HEK293 (cell line): ENCODE results near the gene ZNF629.

Experiments
- CTCF ChIA-PET: fragments of 350-600 bp; formaldehyde crosslinking; extraction: SDS; loops from one replicate; lab custom pipeline; 2021; ENCODE audit warnings: antibody characterized with exemption; lab: Yijun Ruan, JAX
- POLR2A ChIA-PET: fragments of 300-600 bp; formaldehyde crosslinking; extraction: SDS; loops from one replicate; lab custom pipeline; 2020; ENCODE audit warnings: antibody characterized with exemption, inconsistent platforms; lab: Yijun Ruan, JAX
- H3K27ac ChIP-seq: fragments of 200-500 bp; sonication (Bioruptor generic); 2 replicates; pipeline ENCODE4 v1.5.1; 2014; ENCODE audit warnings: low read depth, low read length, control low read depth, inconsistent platforms; ENCODE audit errors: extremely low read depth
- H3K36me3 ChIP-seq, 2 experiments: fragments of 200-500 bp in 1 of 2; sonication (Bioruptor generic) in 1 of 2; 1 replicate in 1 of 2; 2 replicates in 1 of 2; pipeline ENCODE4 v1.5.1; 2014 to 2017; ENCODE audit warnings: inconsistent platforms in 2 of 2, low read length in 2 of 2; ENCODE audit not compliant: control insufficient read depth in 2 of 2, insufficient read depth in 1 of 2
- H3K4me1 ChIP-seq: fragments of 200-500 bp; sonication (Bioruptor generic); 2 replicates; pipeline ENCODE4 v1.5.1; 2014; ENCODE audit warnings: mild to moderate bottlenecking, low read length, inconsistent platforms; ENCODE audit not compliant: control insufficient read depth, insufficient read depth
- H3K4me3 ChIP-seq: 2 replicates; pipeline ENCODE4 v1.5.1; 2011; ENCODE audit warnings: low read depth, mild to moderate bottlenecking, control low read depth, low read length, moderate library complexity
- H3K9me3 ChIP-seq: fragments of 200-500 bp; sonication (Bioruptor generic); 2 replicates; pipeline ENCODE4 v1.5.1; 2014; ENCODE audit warnings: low read depth, low read length, inconsistent platforms; ENCODE audit not compliant: control insufficient read depth, insufficient read depth
- OSR2 ChIP-seq: fragments of 450-650 bp; formaldehyde crosslinking; IDR thresholded peaks from 2 replicates; pipeline ENCODE4 v1.5.1; 2016; ENCODE audit warnings: missing biosample characterization, missing genetic modification characterization
- RBAK ChIP-seq: fragments of 450-650 bp; formaldehyde crosslinking; IDR thresholded peaks from 2 replicates; pipeline ENCODE4 v1.5.1; 2016; ENCODE audit warnings: missing biosample characterization, missing genetic modification characterization
- REPIN1 ChIP-seq: fragments of 450-650 bp; formaldehyde crosslinking; IDR thresholded peaks from 2 replicates; pipeline ENCODE4 v1.5.1; 2017; ENCODE audit warnings: missing biosample characterization, missing genetic modification characterization, low read depth
- ZBTB48 ChIP-seq: fragments of 450-650 bp; formaldehyde crosslinking; IDR thresholded peaks from 2 replicates; pipeline ENCODE4 v1.5.1; 2016; ENCODE audit warnings: missing biosample characterization, missing genetic modification characterization
- ZIC2 ChIP-seq: fragments of 450-650 bp; formaldehyde crosslinking; IDR thresholded peaks from 2 replicates; pipeline ENCODE4 v1.5.1; 2016; ENCODE audit warnings: missing biosample characterization, missing genetic modification characterization
- ZNF114 ChIP-seq: fragments of 450-650 bp; formaldehyde crosslinking; IDR thresholded peaks from 2 replicates; pipeline ENCODE4 v1.5.0; 2017; ENCODE audit warnings: missing biosample characterization, missing genetic modification characterization
- ZNF140 ChIP-seq: fragments of 450-650 bp; formaldehyde crosslinking; IDR thresholded peaks from 2 replicates; pipeline ENCODE4 v1.5.1; 2016; ENCODE audit warnings: missing biosample characterization, missing genetic modification characterization
- ZNF18 ChIP-seq: fragments of 450-650 bp; formaldehyde crosslinking; IDR thresholded peaks from 2 replicates; pipeline ENCODE4 v1.5.1; 2016; ENCODE audit warnings: missing biosample characterization, missing genetic modification characterization
- ZNF184 ChIP-seq: fragments of 450-650 bp; IDR thresholded peaks from 2 replicates; pipeline ENCODE4 v1.5.1; 2018; ENCODE audit warnings: missing biosample characterization, mild to moderate bottlenecking, missing genetic modification characterization
- ZNF221 ChIP-seq: fragments of 450-650 bp; formaldehyde crosslinking; IDR thresholded peaks from 2 replicates; pipeline ENCODE4 v1.5.1; 2017; ENCODE audit warnings: missing biosample characterization, missing genetic modification characterization, borderline replicate concordance
- ZNF239 ChIP-seq: fragments of 450-650 bp; formaldehyde crosslinking; IDR thresholded peaks from 2 replicates; pipeline ENCODE4 v1.5.1; 2016; ENCODE audit warnings: missing biosample characterization, missing genetic modification characterization
- ZNF274 ChIP-seq, 2 experiments: fragments of 200-500 bp in 1 of 2; fragments of 450-650 bp in 1 of 2; sonication (Bioruptor generic) in 1 of 2; formaldehyde crosslinking in 1 of 2; IDR thresholded peaks; 2 replicates each; pipeline versions ENCODE4 v1.5.1 to v1.6.1; 2014 to 2016; ENCODE audit warnings: borderline replicate concordance in 1 of 2, inconsistent platforms in 1 of 2, low read length in 1 of 2, missing biosample characterization in 1 of 2, missing genetic modification characterization in 1 of 2
- ZNF311 ChIP-seq: fragments of 450-650 bp; formaldehyde crosslinking; IDR thresholded peaks from 2 replicates; pipeline ENCODE4 v1.5.1; 2017; ENCODE audit warnings: missing biosample characterization, missing genetic modification characterization, borderline replicate concordance
- ZNF391 ChIP-seq: fragments of 450-650 bp; formaldehyde crosslinking; IDR thresholded peaks from 2 replicates; pipeline ENCODE4 v1.5.1; 2016; ENCODE audit warnings: low read depth, missing biosample characterization, missing genetic modification characterization, borderline replicate concordance
- ZNF48 ChIP-seq: fragments of 450-650 bp; formaldehyde crosslinking; IDR thresholded peaks from 2 replicates; pipeline ENCODE4 v1.5.1; 2016; ENCODE audit warnings: missing biosample characterization, missing genetic modification characterization
- ZNF544 ChIP-seq: fragments of 450-650 bp; formaldehyde crosslinking; IDR thresholded peaks from 2 replicates; pipeline ENCODE4 v1.5.0; 2017; ENCODE audit warnings: missing biosample characterization, missing genetic modification characterization
- ZNF664 ChIP-seq: fragments of 450-650 bp; formaldehyde crosslinking; IDR thresholded peaks from 2 replicates; pipeline ENCODE4 v1.5.1; 2016; ENCODE audit warnings: missing biosample characterization, missing genetic modification characterization
- ZNF707 ChIP-seq: fragments of 450-650 bp; formaldehyde crosslinking; IDR thresholded peaks from 2 replicates; pipeline ENCODE4 v1.5.1; 2016; ENCODE audit warnings: missing biosample characterization, missing genetic modification characterization
- ZNF792 ChIP-seq: fragments of 450-650 bp; formaldehyde crosslinking; IDR thresholded peaks from 2 replicates; pipeline ENCODE4 v1.5.1; 2016; ENCODE audit warnings: missing biosample characterization, missing genetic modification characterization
- ZSCAN30 ChIP-seq: fragments of 450-650 bp; IDR thresholded peaks from 2 replicates; pipeline ENCODE4 v1.5.1; 2018; ENCODE audit warnings: missing biosample characterization, mild to moderate bottlenecking, missing genetic modification characterization, moderate library complexity
- TF ChIP-seq, protein P1 (sequence below): fragments of 450-650 bp; formaldehyde crosslinking; IDR thresholded peaks from 2 replicates; pipeline ENCODE4 v1.5.1; 2016; ENCODE audit warnings: missing biosample characterization, missing genetic modification characterization
- TF ChIP-seq, protein P2 (sequence below): fragments of 450-650 bp; formaldehyde crosslinking; IDR thresholded peaks from 2 replicates; pipeline ENCODE4 v1.5.1; 2016; ENCODE audit warnings: missing biosample characterization, missing genetic modification characterization
- TF ChIP-seq, protein P3 (sequence below): fragments of 450-650 bp; formaldehyde crosslinking; IDR thresholded peaks from 2 replicates; pipeline ENCODE4 v1.5.1; 2016; ENCODE audit warnings: missing biosample characterization, missing genetic modification characterization, borderline replicate concordance
- TF ChIP-seq, protein P4 (sequence below): fragments of 450-650 bp; formaldehyde crosslinking; IDR thresholded peaks from 2 replicates; pipeline ENCODE4 v1.5.1; 2016; ENCODE audit warnings: missing biosample characterization, missing genetic modification characterization

Gene ZNF629

GRCh38 chr16:30834130-30834740 is 47.2 kb upstream of the ZNF629 start:
- H3K4me3 ChIP-seq, result no peak overlapping the region

DNA sequence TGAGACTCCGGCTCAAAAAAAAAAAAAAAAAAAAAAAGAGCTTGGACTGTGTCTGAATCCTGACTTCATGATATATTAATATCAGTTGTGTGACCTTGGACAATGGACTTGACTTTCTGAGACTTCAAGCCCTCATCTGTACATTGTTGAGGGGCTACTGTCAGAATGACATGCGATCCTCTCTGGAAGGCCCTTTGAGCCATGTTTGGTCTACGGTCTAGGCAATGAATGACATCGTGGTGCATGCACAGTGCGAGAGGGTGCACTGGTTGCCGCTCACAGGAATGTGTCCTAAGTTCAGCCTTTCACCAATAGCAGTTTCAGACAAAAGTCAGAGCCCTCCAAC is 43.0 kb upstream of the ZNF629 start:
- ChIA-PET POLR2A (no interaction called here), CTCF (interaction anchor here (1.0 to 7.6 kb wide), 3 partner anchors 15 to 16 kb away, joined by 4 to 48 read pairs (median 6); no protein-coding TSS in a partner anchor)
- no peaks in the 10 kb centered on the region for H3K9me3 ChIP-seq
- H3K27ac ChIP-seq, result no peak overlapping the region
- H3K36me3 ChIP-seq, result no peaks in the 10 kb centered on the region
- TF ChIP-seq REPIN1 (tag by site-specific recombination) (no peak), ZNF114 (tag by site-specific recombination) (no peak), ZNF221 (tag by site-specific recombination) (no peak), ZNF274 (IDR thresholded peaks at IDR 0.05; ENCODE audit: low read length) (no peak), ZNF274 (tag by site-specific recombination; IDR thresholded peaks at IDR 0.05; ENCODE audit: borderline replicate concordance) (no peak), RBAK (tag by site-specific recombination) (no peak), ZSCAN30 (tag by site-specific recombination) (no peak), ZNF664 (tag by site-specific recombination) (no peak), ZNF48 (tag by site-specific recombination) (no peak), ZNF391 (tag by site-specific recombination) (no peak), ZIC2 (tag by site-specific recombination) (no peak)
- TF ChIP-seq, protein P1, sequence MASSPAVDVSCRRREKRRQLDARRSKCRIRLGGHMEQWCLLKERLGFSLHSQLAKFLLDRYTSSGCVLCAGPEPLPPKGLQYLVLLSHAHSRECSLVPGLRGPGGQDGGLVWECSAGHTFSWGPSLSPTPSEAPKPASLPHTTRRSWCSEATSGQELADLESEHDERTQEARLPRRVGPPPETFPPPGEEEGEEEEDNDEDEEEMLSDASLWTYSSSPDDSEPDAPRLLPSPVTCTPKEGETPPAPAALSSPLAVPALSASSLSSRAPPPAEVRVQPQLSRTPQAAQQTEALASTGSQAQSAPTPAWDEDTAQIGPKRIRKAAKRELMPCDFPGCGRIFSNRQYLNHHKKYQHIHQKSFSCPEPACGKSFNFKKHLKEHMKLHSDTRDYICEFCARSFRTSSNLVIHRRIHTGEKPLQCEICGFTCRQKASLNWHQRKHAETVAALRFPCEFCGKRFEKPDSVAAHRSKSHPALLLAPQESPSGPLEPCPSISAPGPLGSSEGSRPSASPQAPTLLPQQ (tag by site-specific recombination), result no peak
- TF ChIP-seq, protein P2, sequence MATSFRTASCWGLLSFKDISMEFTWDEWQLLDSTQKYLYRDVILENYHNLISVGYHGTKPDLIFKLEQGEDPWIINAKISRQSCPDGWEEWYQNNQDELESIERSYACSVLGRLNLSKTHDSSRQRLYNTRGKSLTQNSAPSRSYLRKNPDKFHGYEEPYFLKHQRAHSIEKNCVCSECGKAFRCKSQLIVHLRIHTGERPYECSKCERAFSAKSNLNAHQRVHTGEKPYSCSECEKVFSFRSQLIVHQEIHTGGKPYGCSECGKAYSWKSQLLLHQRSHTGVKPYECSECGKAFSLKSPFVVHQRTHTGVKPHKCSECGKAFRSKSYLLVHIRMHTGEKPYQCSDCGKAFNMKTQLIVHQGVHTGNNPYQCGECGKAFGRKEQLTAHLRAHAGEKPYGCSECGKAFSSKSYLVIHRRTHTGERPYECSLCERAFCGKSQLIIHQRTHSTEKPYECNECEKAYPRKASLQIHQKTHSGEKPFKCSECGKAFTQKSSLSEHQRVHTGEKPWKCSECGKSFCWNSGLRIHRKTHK, result no peak
- TF ChIP-seq, all 188 proteins: peak for 0
- H3K4me1 ChIP-seq, result no peaks in the 10 kb centered on the region
- H3K4me3 ChIP-seq, result no peak overlapping the region

More at GRCh38 chr16:30834130-30834740, 47.2 kb upstream of the ZNF629 start:
- CTCF ChIA-PET, result interaction anchor here (1.1 to 7.6 kb wide), 2 partner anchors 11 to 20 kb away, joined by 5 to 48 read pairs; no protein-coding TSS in a partner anchor
- Histone ChIP-seq H3K27ac (no peak overlapping the region), H3K9me3 (no peaks in the 10 kb centered on the region)
- TF ChIP-seq ZNF792 (tag by site-specific recombination) (no peak), ZNF140 (tag by site-specific recombination) (no peak), ZNF239 (no peak), OSR2 (tag by site-specific recombination) (no peak), ZBTB48 (tag by site-specific recombination) (no peak), ZNF544 (no peak), ZNF184 (no peak), ZNF707 (tag by site-specific recombination) (no peak), ZNF18 (no peak), ZNF311 (no peak)
- TF ChIP-seq, protein P3, sequence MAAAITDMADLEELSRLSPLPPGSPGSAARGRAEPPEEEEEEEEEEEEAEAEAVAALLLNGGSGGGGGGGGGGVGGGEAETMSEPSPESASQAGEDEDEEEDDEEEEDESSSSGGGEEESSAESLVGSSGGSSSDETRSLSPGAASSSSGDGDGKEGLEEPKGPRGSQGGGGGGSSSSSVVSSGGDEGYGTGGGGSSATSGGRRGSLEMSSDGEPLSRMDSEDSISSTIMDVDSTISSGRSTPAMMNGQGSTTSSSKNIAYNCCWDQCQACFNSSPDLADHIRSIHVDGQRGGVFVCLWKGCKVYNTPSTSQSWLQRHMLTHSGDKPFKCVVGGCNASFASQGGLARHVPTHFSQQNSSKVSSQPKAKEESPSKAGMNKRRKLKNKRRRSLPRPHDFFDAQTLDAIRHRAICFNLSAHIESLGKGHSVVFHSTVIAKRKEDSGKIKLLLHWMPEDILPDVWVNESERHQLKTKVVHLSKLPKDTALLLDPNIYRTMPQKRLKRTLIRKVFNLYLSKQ (tag by site-specific recombination), result no peak
- TF ChIP-seq, protein P4, sequence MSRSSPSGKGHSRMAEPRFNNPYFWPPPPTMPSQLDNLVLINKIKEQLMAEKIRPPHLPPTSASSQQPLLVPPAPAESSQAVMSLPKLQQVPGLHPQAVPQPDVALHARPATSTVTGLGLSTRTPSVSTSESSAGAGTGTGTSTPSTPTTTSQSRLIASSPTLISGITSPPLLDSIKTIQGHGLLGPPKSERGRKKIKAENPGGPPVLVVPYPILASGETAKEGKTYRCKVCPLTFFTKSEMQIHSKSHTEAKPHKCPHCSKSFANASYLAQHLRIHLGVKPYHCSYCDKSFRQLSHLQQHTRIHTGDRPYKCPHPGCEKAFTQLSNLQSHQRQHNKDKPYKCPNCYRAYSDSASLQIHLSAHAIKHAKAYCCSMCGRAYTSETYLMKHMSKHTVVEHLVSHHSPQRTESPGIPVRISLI (tag by site-specific recombination), result no peak
- TF ChIP-seq, all 188 proteins: peak for 0
- POLR2A ChIA-PET, result no interaction called here
- no peaks in the 10 kb centered on the region for H3K36me3 ChIP-seq
- no peaks in the 10 kb centered on the region for H3K4me1 ChIP-seq
